SK-N-SH (cell line): Measurements from ENCODE around the gene BTBD9. TPM values are rescaled to one million over a fixed set of nuclear protein-coding genes. Genes with fewer than 3 reads are reported as not detected.

Source experiments
- CTCF ChIA-PET: fragments of 300-600, 350-600 bp; formaldehyde crosslinking; extraction: SDS; loops from one replicate; lab custom pipeline; 2021; lab: Yijun Ruan, JAX
- POLR2A ChIA-PET: fragments of 350-600 bp; sonication (Branson Sonifier 250); formaldehyde crosslinking; extraction: SDS; loops from one replicate; lab custom pipeline; 2020; ENCODE audit warnings: antibody characterized with exemption, inconsistent platforms; lab: Yijun Ruan, JAX
- DNase-seq: peaks from one replicate; pipeline ENCODE4 v3.0.0; 2012
- H2AFZ ChIP-seq: fragments of 200-600 bp; sonication (generic); 2 replicates; pipeline ENCODE4 v1.8.1; 2016; ENCODE audit warnings: antibody characterized with exemption, mild to moderate bottlenecking, low read depth
- H3F3A ChIP-seq: fragments of 200-600 bp; sonication (generic); replicated peaks from 2 replicates; pipeline ENCODE3; 2016; ENCODE audit warnings: antibody characterized with exemption, mild to moderate bottlenecking; ENCODE audit not compliant: insufficient read depth
- H3K27ac ChIP-seq, 2 experiments: fragments of 200-500 bp in 1 of 2; fragments of 200-600 bp in 1 of 2; sonication (Bioruptor generic) in 1 of 2; sonication (generic), shearing (Covaris generic) in 1 of 2; 2 replicates each; pipeline versions ENCODE4 v1.5.1 to v1.6.1; 2014 to 2016; ENCODE audit warnings: low read depth in 2 of 2, inconsistent platforms in 1 of 2, low read length in 1 of 2, mild to moderate bottlenecking in 1 of 2, mixed read lengths in 1 of 2
- H3K27me3 ChIP-seq: fragments of 200-600 bp; sonication (generic), shearing (Covaris generic); 2 replicates; pipeline ENCODE4 v1.6.1; 2016; ENCODE audit warnings: mixed run types; ENCODE audit not compliant: insufficient read depth
- H3K36me3 ChIP-seq, 2 experiments: fragments of 200-500 bp in 1 of 2; fragments of 200-600 bp in 1 of 2; sonication (Bioruptor generic) in 1 of 2; sonication (generic) in 1 of 2; replicated peaks in 1 of 2; 2 replicates each; pipeline versions ENCODE3 to v1.5.1; 2014 to 2016; ENCODE audit warnings: low read length in 1 of 2, mild to moderate bottlenecking in 1 of 2; ENCODE audit not compliant: insufficient read depth in 2 of 2, control insufficient read depth in 1 of 2
- H3K4me1 ChIP-seq, 2 experiments: fragments of 200-500 bp in 1 of 2; fragments of 200-600 bp in 1 of 2; sonication (Bioruptor generic) in 1 of 2; sonication (generic), shearing (Covaris generic) in 1 of 2; 2 replicates each; pipeline versions ENCODE4 v1.5.1 to v1.6.1; 2014 to 2016; ENCODE audit warnings: low read depth in 1 of 2, low read length in 1 of 2, mixed run types in 1 of 2; ENCODE audit not compliant: insufficient read depth in 2 of 2, control insufficient read depth in 1 of 2
- H3K4me2 ChIP-seq: fragments of 200-600 bp; sonication (generic), shearing (Covaris generic); 2 replicates; pipeline ENCODE4 v1.6.1; 2017; ENCODE audit warnings: mixed run types
- H3K4me3 ChIP-seq, 2 experiments: fragments of 200-500 bp in 1 of 2; fragments of 200-600 bp in 1 of 2; sonication (Bioruptor generic) in 1 of 2; sonication (generic), shearing (Covaris generic) in 1 of 2; 2 replicates each; pipeline versions ENCODE4 v1.5.1 to v1.8.1; 2014 to 2016; ENCODE audit warnings: low read depth in 2 of 2, inconsistent platforms in 1 of 2, low read length in 1 of 2, mild to moderate bottlenecking in 1 of 2, mixed read lengths in 1 of 2, moderate library complexity in 1 of 2
- H3K79me2 ChIP-seq: fragments of 200-600 bp; sonication (generic); 2 replicates; pipeline ENCODE4 v1.8.1; 2017; ENCODE audit warnings: mild to moderate bottlenecking; ENCODE audit not compliant: insufficient read depth
- H3K9ac ChIP-seq: fragments of 200-600 bp; sonication (generic); 2 replicates; pipeline ENCODE4 v1.6.1; 2017; ENCODE audit warnings: mixed run types
- H3K9me2 ChIP-seq: fragments of 200-600 bp; sonication (generic); 2 replicates; pipeline ENCODE4 v1.6.1; 2017; ENCODE audit warnings: mixed run types
- H3K9me3 ChIP-seq: fragments of 200-600 bp; sonication (generic); 2 replicates; pipeline ENCODE4 v1.6.1; 2017; ENCODE audit warnings: mixed run types, mild to moderate bottlenecking, moderate library complexity
- H4K20me1 ChIP-seq: fragments of 200-600 bp; sonication (generic); 2 replicates; pipeline ENCODE4 v1.6.1; 2017; ENCODE audit warnings: mild to moderate bottlenecking, mixed run types; ENCODE audit not compliant: insufficient read depth
- EP300 ChIP-seq, 2 experiments: IDR thresholded peaks; 2 replicates each; pipeline versions ENCODE4 v1.4.0 to v1.6.1; 2012; ENCODE audit warnings: borderline replicate concordance in 1 of 2, low read depth in 1 of 2, low read length in 1 of 2
- EZH2phosphoT487 ChIP-seq: fragments of 200-600 bp; sonication (generic); IDR thresholded peaks from 2 replicates; pipeline ENCODE4 v1.6.1; 2017; ENCODE audit warnings: low read depth, mixed run types, mild to moderate bottlenecking, antibody characterized with exemption, moderate library complexity, borderline replicate concordance
- FOXJ3 ChIP-seq: sonication (generic); formaldehyde crosslinking; IDR thresholded peaks from 2 replicates; pipeline ENCODE4 v1.5.1; 2020; ENCODE audit warnings: mild to moderate bottlenecking, missing genetic modification reagents
- GATA2 ChIP-seq: sonication (generic); formaldehyde crosslinking; IDR thresholded peaks from 2 replicates; pipeline ENCODE4 v1.5.0; 2020; ENCODE audit warnings: mild to moderate bottlenecking, missing genetic modification reagents
- NRF1 ChIP-seq: IDR thresholded peaks from 2 replicates; pipeline ENCODE4 v1.6.1; 2012; ENCODE audit warnings: low read depth, mild to moderate bottlenecking, low read length
- RFX5 ChIP-seq: IDR thresholded peaks from 2 replicates; pipeline ENCODE4 v1.6.1; 2012; ENCODE audit warnings: mild to moderate bottlenecking, improper control_type of control experiment, low read length
- RXRA ChIP-seq: IDR thresholded peaks from 2 replicates; pipeline ENCODE4 v1.4.0; 2012; ENCODE audit warnings: low read depth, mild to moderate bottlenecking, borderline replicate concordance
- SIN3A ChIP-seq: IDR thresholded peaks from 2 replicates; pipeline ENCODE4 v1.6.1; 2012; ENCODE audit warnings: low read depth, mild to moderate bottlenecking, low read length, moderate library complexity, borderline replicate concordance
- TAF1 ChIP-seq: IDR thresholded peaks from 2 replicates; pipeline ENCODE4 v1.6.1; 2012; ENCODE audit warnings: low read depth, mild to moderate bottlenecking, low read length, moderate library complexity, borderline replicate concordance
- TEAD4 ChIP-seq: IDR thresholded peaks from 2 replicates; pipeline ENCODE4 v1.4.0; 2012; ENCODE audit warnings: mild to moderate bottlenecking, borderline replicate concordance; ENCODE audit not compliant: insufficient read depth
- YY1 ChIP-seq: IDR thresholded peaks from 2 replicates; pipeline ENCODE4 v1.4.0; 2012; ENCODE audit warnings: low read depth, mild to moderate bottlenecking
- WGBS: methylation state at CpG from one replicate; pipeline ENCODE4 v1.1.6; 2017; ENCODE audit warnings: low lambda C conversion rate; 5-methylcytosine and 5-hydroxymethylcytosine counted together
- polyA plus RNA-seq, 3 experiments: library from polyadenylated mRNA; depleted of rRNA; stranded (reverse); fragments of >200 nt; gene quantifications; 2 replicates each; pipeline ENCODE4 v1.2.3, GENCODE V29; 2012
- TF ChIP-seq, protein P1 (sequence below): IDR thresholded peaks from 2 replicates; pipeline ENCODE4 v1.4.0; 2012; ENCODE audit warnings: low read depth, borderline replicate concordance

The BTBD9 gene
- polyA plus RNA-seq, 1 of the 3 experiments (the other 2 are of a cell fraction), result 2.2 TPM

DNA sequence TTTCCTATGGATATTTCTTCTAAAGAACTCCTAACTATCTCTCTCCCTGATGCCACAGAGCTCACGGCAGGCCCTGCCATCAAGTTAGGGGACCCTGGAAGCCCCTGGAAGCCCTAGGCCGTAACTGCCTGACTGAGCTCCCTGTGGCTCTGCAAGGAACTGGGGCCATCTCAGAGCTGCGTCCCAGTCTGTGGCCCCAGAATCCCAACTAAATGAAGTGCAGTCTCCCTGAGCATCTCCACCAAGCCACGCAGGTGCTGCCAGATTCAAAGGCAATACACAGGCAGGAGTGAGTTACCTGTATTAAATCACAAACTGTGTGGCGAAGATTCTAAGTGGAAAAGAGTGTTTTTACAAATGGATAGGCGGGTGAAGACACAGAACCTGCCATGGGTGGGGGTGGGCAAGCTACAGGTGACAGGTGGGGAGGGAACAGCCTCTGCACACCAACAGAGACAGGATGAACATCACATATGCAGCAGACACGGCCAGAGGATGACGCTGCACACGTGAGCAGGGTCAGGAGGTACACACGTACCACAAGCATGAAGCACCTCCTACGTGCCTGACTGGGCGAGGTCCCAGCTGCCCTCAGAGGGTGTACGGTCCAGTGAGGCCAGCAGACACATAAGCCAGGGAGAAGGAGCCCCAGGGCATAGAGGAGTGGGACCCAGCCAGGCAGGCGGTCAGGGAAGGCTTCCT lies 461.7 kb downstream of the BTBD9 start:
- Histone ChIP-seq H3K27me3 (no peaks in the 10 kb centered on the region), H3K27ac (no peak overlapping the region), H3K4me2 (no peak overlapping the region), H3K9ac (no peak overlapping the region), H3K79me2 (no peaks in the 10 kb centered on the region), H3F3A (no peaks in the 10 kb centered on the region), H3K9me2 (no peaks in the 10 kb centered on the region), H4K20me1 (no peaks in the 10 kb centered on the region), H3K36me3 (peaks cover 0 to 5% of the 10 kb centered on the region in 2 experiments), H3K4me1 (peaks cover 0 to 6% of the 10 kb centered on the region in 2 experiments; a peak in 1 of 4 replicates), H3K9me3 (no peaks in the 10 kb centered on the region), H2AFZ (no peak overlapping the region), H3K4me3 (no peak overlapping the region)
- 93% methylated on average over 14 of the region's 14 CpGs for WGBS
- ChIA-PET CTCF (interaction anchor here (1.6 kb wide), 1 partner anchor 316 kb away, joined by 4 read pairs; no protein-coding TSS in a partner anchor), POLR2A (no interaction called here)
- no peak for DNase-seq
- TF ChIP-seq SIN3A (no peak), RXRA (no peak), NRF1 (no peak), EZH2phosphoT487 (no peak), EP300 (IDR thresholded peaks at IDR 0.05; ENCODE audit: borderline replicate concordance in 1 of 2, low read depth in 1 of 2, low read length in 1 of 2) (no peak)
- TF ChIP-seq, protein P1, sequence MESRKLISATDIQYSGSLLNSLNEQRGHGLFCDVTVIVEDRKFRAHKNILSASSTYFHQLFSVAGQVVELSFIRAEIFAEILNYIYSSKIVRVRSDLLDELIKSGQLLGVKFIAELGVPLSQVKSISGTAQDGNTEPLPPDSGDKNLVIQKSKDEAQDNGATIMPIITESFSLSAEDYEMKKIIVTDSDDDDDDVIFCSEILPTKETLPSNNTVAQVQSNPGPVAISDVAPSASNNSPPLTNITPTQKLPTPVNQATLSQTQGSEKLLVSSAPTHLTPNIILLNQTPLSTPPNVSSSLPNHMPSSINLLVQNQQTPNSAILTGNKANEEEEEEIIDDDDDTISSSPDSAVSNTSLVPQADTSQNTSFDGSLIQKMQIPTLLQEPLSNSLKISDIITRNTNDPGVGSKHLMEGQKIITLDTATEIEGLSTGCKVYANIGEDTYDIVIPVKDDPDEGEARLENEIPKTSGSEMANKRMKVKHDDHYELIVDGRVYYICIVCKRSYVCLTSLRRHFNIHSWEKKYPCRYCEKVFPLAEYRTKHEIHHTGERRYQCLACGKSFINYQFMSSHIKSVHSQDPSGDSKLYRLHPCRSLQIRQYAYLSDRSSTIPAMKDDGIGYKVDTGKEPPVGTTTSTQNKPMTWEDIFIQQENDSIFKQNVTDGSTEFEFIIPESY, result no peak

DNA sequence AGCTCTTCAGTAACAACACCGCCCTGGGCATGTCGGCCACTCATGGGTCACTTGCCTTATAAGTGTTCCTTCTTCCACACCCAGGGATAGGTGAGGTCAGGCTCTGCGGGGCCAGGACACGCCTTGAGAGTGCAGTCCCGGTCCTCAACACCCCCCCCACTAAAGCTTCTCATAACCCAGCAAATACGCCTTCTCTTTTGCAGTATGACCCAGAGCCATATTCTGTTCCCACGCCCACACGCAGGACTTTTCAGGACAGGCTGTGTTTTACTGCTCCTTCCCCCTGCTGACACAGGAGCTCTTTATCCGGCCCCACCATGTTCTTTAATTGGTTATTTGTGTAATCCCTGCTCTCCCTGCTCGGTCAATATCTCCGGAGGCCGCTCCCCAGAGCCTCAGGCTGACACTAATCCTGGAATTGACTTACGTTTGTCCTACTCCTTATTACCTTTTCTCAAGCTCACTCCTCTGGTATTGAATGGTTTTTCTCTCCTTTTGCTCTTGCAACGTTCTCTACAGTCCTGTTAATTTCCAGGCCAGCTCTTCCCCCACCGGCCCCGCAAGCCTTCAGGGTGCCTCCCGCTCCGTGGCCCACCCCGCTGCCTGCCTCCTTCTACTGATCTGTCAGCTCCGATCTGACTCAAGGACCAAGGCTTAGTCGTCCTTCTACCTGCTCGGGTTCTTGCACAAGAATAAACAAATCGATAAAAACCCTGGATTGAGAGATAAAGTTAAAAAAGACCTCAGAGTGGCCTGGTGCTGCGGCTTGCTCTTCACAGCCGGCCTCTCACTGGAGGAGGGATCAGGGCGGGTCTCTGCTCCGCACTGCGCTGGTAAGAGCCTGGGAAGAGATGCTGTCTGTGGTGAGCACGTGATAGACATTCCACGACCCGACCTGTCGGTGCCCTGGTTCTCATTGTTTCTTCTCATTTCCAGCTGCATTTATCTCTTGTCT lies 462.7 kb downstream of the BTBD9 start:
- Histone ChIP-seq H3K4me3 (no peak overlapping the region), H3K27ac (no peak overlapping the region), H3K9me3 (no peaks in the 10 kb centered on the region), H3K9ac (no peak overlapping the region), H3K27me3 (no peaks in the 10 kb centered on the region), H3K36me3 (peaks cover 0 to 5% of the 10 kb centered on the region in 2 experiments), H4K20me1 (no peaks in the 10 kb centered on the region), H3K4me1 (peaks cover 0 to 12% of the 10 kb centered on the region in 2 experiments; a peak in 1 of 4 replicates), H3K79me2 (no peaks in the 10 kb centered on the region), H3K4me2 (no peak overlapping the region), H2AFZ (no peak overlapping the region), H3F3A (no peaks in the 10 kb centered on the region), H3K9me2 (no peaks in the 10 kb centered on the region)
- POLR2A ChIA-PET, result no interaction called here
- 89% methylated on average over 31 of the region's 32 CpGs for WGBS
- CTCF ChIA-PET, result interaction anchor here (1.5 to 3.0 kb wide), 3 partner anchors 8 to 317 kb away, joined by 3 to 8 read pairs (median 4); no protein-coding TSS in a partner anchor
- no peak for DNase-seq
- TF ChIP-seq GATA2 (CRISPR knock-in tag) (no peak), FOXJ3 (CRISPR knock-in tag) (no peak), EP300 (IDR thresholded peaks at IDR 0.05; ENCODE audit: borderline replicate concordance in 1 of 2, low read depth in 1 of 2, low read length in 1 of 2) (no peak), YY1 (no peak), TAF1 (no peak), RFX5 (no peak), TEAD4 (no peak)
